DOHH2 (cell line): ENCODE measurements around the gene WDFY2.

Experiments
- H3F3A ChIP-seq: fragments of 200-600 bp; sonication (generic), shearing (Covaris generic); 2 replicates; pipeline ENCODE4 v1.6.0; 2016; ENCODE audit warnings: antibody characterized with exemption, mild to moderate bottlenecking; ENCODE audit not compliant: control insufficient read depth, insufficient read depth
- H3K27ac ChIP-seq: fragments of 200-600 bp; sonication (generic); 2 replicates; pipeline ENCODE4 v1.5.1; 2014; ENCODE audit warnings: low read depth, mild to moderate bottlenecking, low read length, moderate library complexity
- H3K27me3 ChIP-seq: fragments of 200-600 bp; sonication (generic); 2 replicates; pipeline ENCODE4 v1.6.1; 2014; ENCODE audit warnings: mild to moderate bottlenecking, low read length, mixed read lengths; ENCODE audit not compliant: control insufficient read depth
- H3K36me3 ChIP-seq: fragments of 200-600 bp; sonication (generic); 2 replicates; pipeline ENCODE4 v1.6.1; 2014; ENCODE audit warnings: mild to moderate bottlenecking, low read length, moderate library complexity, mixed read lengths; ENCODE audit not compliant: control insufficient read depth
- H3K4me1 ChIP-seq: fragments of 200-600 bp; sonication (generic); 2 replicates; pipeline ENCODE4 v1.6.1; 2014; ENCODE audit warnings: mild to moderate bottlenecking, low read length, mixed read lengths; ENCODE audit not compliant: control insufficient read depth
- H3K4me2 ChIP-seq: fragments of 200-600 bp; sonication (generic); 2 replicates; pipeline ENCODE4 v1.6.0; 2014; ENCODE audit warnings: mild to moderate bottlenecking, low read length, moderate library complexity
- H3K4me3 ChIP-seq: fragments of 200-600 bp; sonication (generic); 2 replicates; pipeline ENCODE4 v1.5.1; 2014; ENCODE audit warnings: mild to moderate bottlenecking, low read length, mixed read lengths
- H3K79me2 ChIP-seq: fragments of 200-600 bp; sonication (generic); 2 replicates; pipeline ENCODE4 v1.6.1; 2014; ENCODE audit warnings: mild to moderate bottlenecking, low read length, mixed read lengths; ENCODE audit not compliant: control insufficient read depth
- H3K9me2 ChIP-seq: fragments of 200-600 bp; sonication (generic); replicated peaks from 2 replicates; pipeline ENCODE4 v1.6.1; 2014; ENCODE audit warnings: mild to moderate bottlenecking, low read length, mixed read lengths; ENCODE audit not compliant: control insufficient read depth
- H3K9me3 ChIP-seq: fragments of 200-600 bp; sonication (generic); 2 replicates; pipeline ENCODE4 v1.6.1; 2014; ENCODE audit warnings: antibody characterized with exemption, low read length, mixed read lengths; ENCODE audit not compliant: control insufficient read depth, insufficient read depth
- H4K20me1 ChIP-seq: fragments of 200-600 bp; sonication (generic); 2 replicates; pipeline ENCODE4 v1.6.0; 2014; ENCODE audit warnings: low read depth, mild to moderate bottlenecking, antibody characterized with exemption, low read length, moderate library complexity; ENCODE audit not compliant: control insufficient read depth, insufficient read depth
- CTCF ChIP-seq: fragments of 200-600 bp; sonication (generic); IDR thresholded peaks from one replicate; pipeline ENCODE4 v1.5.1; 2014; ENCODE audit warnings: antibody characterized with exemption, mild to moderate bottlenecking, low read depth, low read length; ENCODE audit not compliant: poor library complexity, severe bottlenecking
- EZH2phosphoT487 ChIP-seq: fragments of 200-600 bp; sonication (generic); IDR thresholded peaks from 2 replicates; pipeline ENCODE4 v1.6.1; 2017; ENCODE audit warnings: borderline replicate concordance, mild to moderate bottlenecking, antibody characterized with exemption, low read length, moderate library complexity, mixed read lengths

Gene WDFY2

DNA sequence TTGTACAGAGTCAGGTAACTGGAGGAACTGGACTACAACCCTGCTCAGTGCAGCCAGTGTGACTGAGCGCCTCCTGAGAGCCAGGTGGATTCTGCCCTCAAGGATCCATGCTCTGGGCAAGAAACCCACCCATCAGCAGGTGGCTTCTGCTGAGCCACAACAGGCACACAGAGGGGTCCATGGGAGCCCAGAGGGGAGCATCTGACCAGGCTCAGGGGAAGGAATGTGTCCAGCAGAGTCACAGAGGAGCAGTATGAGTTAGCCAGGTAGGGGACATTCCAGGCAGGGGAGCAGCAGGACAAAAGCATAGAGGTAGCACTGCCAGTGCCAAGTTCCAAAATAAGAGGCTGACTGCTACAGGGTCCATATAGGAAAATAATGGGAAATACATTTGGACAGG, 199.8 kb downstream of the WDFY2 start:
- no peak overlapping the region for H3K27ac ChIP-seq
- H3K9me3 ChIP-seq = no peaks in the 10 kb centered on the region
- TF ChIP-seq CTCF (no peak), EZH2phosphoT487 (no peak)
- H4K20me1 ChIP-seq = no peaks in the 10 kb centered on the region
- H3K4me2 ChIP-seq = no peak overlapping the region
- no peaks in the 10 kb centered on the region for H3K79me2 ChIP-seq
- no peaks in the 10 kb centered on the region for H3F3A ChIP-seq
- H3K27me3 ChIP-seq = no peaks in the 10 kb centered on the region
- no peaks in the 10 kb centered on the region for H3K36me3 ChIP-seq
- no peaks in the 10 kb centered on the region for H3K9me2 ChIP-seq
- H3K4me1 ChIP-seq = peaks cover 8% of the 10 kb centered on the region
- H3K4me3 ChIP-seq = no peak overlapping the region

DNA sequence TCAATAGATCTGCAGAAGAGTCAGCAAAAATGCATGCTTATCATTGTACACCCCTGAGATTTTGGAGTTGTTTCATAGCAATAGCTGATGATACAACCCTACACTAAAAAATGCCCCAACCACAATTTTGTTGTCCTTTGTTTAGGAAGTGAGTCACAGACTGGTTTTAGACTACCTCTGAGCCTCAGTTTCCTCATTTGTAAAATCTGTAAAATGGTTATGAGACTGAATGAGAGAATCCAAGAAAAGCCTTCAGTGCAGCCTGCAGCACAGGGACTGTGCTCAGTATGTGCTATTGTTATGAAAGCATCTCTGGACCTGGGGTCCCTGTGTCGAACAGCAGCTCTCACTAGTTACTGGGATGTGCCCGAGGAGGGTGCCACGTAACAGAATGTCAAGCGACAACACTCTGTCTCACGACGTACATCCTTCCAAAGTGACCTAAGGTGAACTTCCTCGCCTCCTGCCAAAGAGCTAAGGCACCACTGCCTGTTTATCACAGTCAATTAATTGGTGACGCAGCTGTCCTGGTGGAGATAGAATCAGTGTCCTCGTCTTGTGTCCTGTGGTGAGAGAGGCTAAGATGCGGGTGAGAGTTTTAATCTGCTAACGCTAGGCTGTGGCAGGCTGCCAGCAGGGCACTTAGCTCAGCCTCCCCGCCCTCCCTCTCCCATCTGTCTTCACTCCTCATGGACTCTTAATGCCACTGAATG, 201.6 kb downstream of the WDFY2 start:
- H3K4me1 ChIP-seq = peaks cover 8% of the 10 kb centered on the region
- no peak overlapping the region for H3K4me3 ChIP-seq
- H3K4me2 ChIP-seq = no peak overlapping the region
- no peaks in the 10 kb centered on the region for H3K27me3 ChIP-seq
- H3K27ac ChIP-seq = no peak overlapping the region
- H3K36me3 ChIP-seq = no peaks in the 10 kb centered on the region
- no peaks in the 10 kb centered on the region for H3K9me3 ChIP-seq
- TF ChIP-seq EZH2phosphoT487 (no peak), CTCF (no peak)
- no peaks in the 10 kb centered on the region for H3K9me2 ChIP-seq
- H4K20me1 ChIP-seq = no peaks in the 10 kb centered on the region
- no peaks in the 10 kb centered on the region for H3K79me2 ChIP-seq
- no peaks in the 10 kb centered on the region for H3F3A ChIP-seq

- no peaks in the 10 kb centered on the region for H3K9me2 ChIP-seq
- TF ChIP-seq CTCF = no peak
- TF ChIP-seq EZH2phosphoT487 = no peak
- H3K27ac ChIP-seq = no peak overlapping the region
- H3K9me3 ChIP-seq = no peaks in the 10 kb centered on the region
- H4K20me1 ChIP-seq = no peaks in the 10 kb centered on the region
- H3F3A ChIP-seq = no peaks in the 10 kb centered on the region
- H3K36me3 ChIP-seq = no peaks in the 10 kb centered on the region
- peaks cover 4% of the 10 kb centered on the region; the same call in 1 of the 2 replicates for H3K4me1 ChIP-seq
- H3K79me2 ChIP-seq = no peaks in the 10 kb centered on the region
- no peaks in the 10 kb centered on the region for H3K27me3 ChIP-seq
- no peak overlapping the region for H3K4me3 ChIP-seq
- no peak overlapping the region for H3K4me2 ChIP-seq
These were observed 202.4 kb downstream of the WDFY2 start for GRCh38 chr13:51786425-51787265.
